Heart left ventricle (tissue), 16 donors: Measurements from ENCODE around the gene KMO. TPM values are rescaled to one million over a fixed set of nuclear protein-coding genes. Genes with fewer than 3 reads are reported as not detected.

Source experiments
- ATAC-seq, 4 donors: fragments of 200-7000 bp; cut with Tn5 transposase; one replicate each; pipeline ENCODE4 v1.9.1; 2020 to 2022; ENCODE audit warnings: moderate library complexity in 4 of 4, mild to moderate bottlenecking in 3 of 4, moderate number of reproducible peaks in 1 of 4
- DNase-seq, 5 donors: peaks; one replicate each; pipeline ENCODE4 v3.0.0-alpha.2; 2020
- H3K27ac ChIP-seq, 12 donors: fragments of 200-600 bp; sonication (generic) in 4 of 12; one replicate each; pipeline versions ENCODE4 v1.5.0 to v1.8.0; 2016 to 2022; ENCODE audit warnings: mild to moderate bottlenecking in 2 of 12
- H3K27me3 ChIP-seq, 9 donors: fragments of 200-600 bp; sonication (generic) in 2 of 9; one replicate each; pipeline versions ENCODE4 v1.5.1 to v1.8.0; 2016 to 2022; ENCODE audit warnings: mild to moderate bottlenecking in 3 of 9
- H3K36me3 ChIP-seq, 9 donors: fragments of 200-600 bp; sonication (generic) in 2 of 9; one replicate each; pipeline versions ENCODE4 v1.5.0 to v1.8.0; 2018 to 2022; ENCODE audit warnings: mild to moderate bottlenecking in 2 of 9
- H3K4me1 ChIP-seq, 12 donors: fragments of 200-600 bp; sonication (generic) in 4 of 12; one replicate each; pipeline versions ENCODE4 v1.5.0 to v1.8.0; 2016 to 2022; ENCODE audit warnings: mild to moderate bottlenecking in 3 of 12
- H3K4me3 ChIP-seq, 12 donors: fragments of 200-600 bp; sonication (generic) in 4 of 12; one replicate each; pipeline versions ENCODE4 v1.5.0 to v1.8.0; 2017 to 2022; ENCODE audit warnings: mild to moderate bottlenecking in 9 of 12, moderate library complexity in 4 of 12
- H3K9me3 ChIP-seq, 12 donors: fragments of 200-600 bp; sonication (generic) in 4 of 12; one replicate each; pipeline versions ENCODE4 v1.5.0 to v1.8.0; 2016 to 2022; ENCODE audit warnings: mild to moderate bottlenecking in 1 of 12
- POLR2A ChIP-seq, 2 donors: fragments of 450-650 bp; IDR thresholded peaks; one replicate each; pipeline ENCODE4 v1.6.1; 2017; ENCODE audit warnings: antibody characterized with exemption in 2 of 2, mild to moderate bottlenecking in 2 of 2, moderate library complexity in 2 of 2
- WGBS, 4 donors: extraction: QIAGEN DNeasy Blood & Tissue Kit in 2 of 4; methylation state at CpG; one replicate each; pipeline versions ENCODE4 v1.1.5 to v1.1.7; 2013 to 2018; 5-methylcytosine and 5-hydroxymethylcytosine counted together
- intact Hi-C, 10 donors: fragments of 100-400 bp; cut with DNase I; formaldehyde crosslinking; loops; one replicate each; pipeline versions ENCODE4 v1.11.1 to v1.14.2; 2022
- polyA plus RNA-seq, 2 donors: library from polyadenylated mRNA; stranded (reverse); fragments of 200-250 nt; gene quantifications; one replicate each; pipeline ENCODE4 v1.2.3, GENCODE V29; 2013
- total RNA-seq, 9 donors: library from RNA; depleted of rRNA in 2 of 9; stranded (reverse); fragments of >200 nt in 2 of 9; fragmentation: NEBNext Ultra II Directional in 3 of 9; extraction: Animal tissue kit (Norgen Biotek cat#: 25700) in 3 of 9; gene quantifications; one replicate each; pipeline versions ENCODE4 v1.1.0 to v1.2.4, GENCODE V29; 2016 to 2023
- TF ChIP-seq, protein P1 (sequence below), 12 donors: fragments of 200-600 bp; sonication (generic) in 4 of 12; IDR thresholded peaks; one replicate each; pipeline versions ENCODE4 v1.5.0 to v1.8.0; 2018 to 2022; ENCODE audit warnings: antibody characterized with exemption in 12 of 12, mild to moderate bottlenecking in 5 of 12
- donor health status: ischemic (EF 13 %, LVEDD 7.1; RV severe dilation, severe dysfunction).
- donor health status: healthy with polysubstance abuse.
- donor health status: DM: no; HTN: yes; CAD: no.
- donor health status: DM: no; HTN: no; CAD: no.
- donor health status: ischemic (EF 25% LVEDD 6.9; RV normal size, moderate dysfunction).
- donor health status: ischemic (EF 25% LVEDD 5.7; RV mildly dilated, moderate dysfunction).
- donor health status: healthy.
- donor health status: DM: yes; HTN: yes; CAD: no.
- donor health status: ischemic (EF 35%, LVEDD 5.7; RV mildly dilated, moderate dysfunction).
- donor health status: nonischemic (EF 11% LVEDD 7.7; RV severe dilation, severe dysfunction).
- donor health status: DM: yes; HTN: yes; CAD: no.
- donor health status: PGD.
- donor health status: ischemic (EF 29% LVEDD 5.4; RV normal size, mild dysfunction).
- donor health status: nonischemic (EF 23%, LVEDD 6.1; RV moderate dilation, normal function).

The KMO gene
- total and polyA plus RNA-seq, 11 donors: 0.07 to 3.9 (median 0.15) TPM; not detected in 3

- intact Hi-C loops: no loop called here
- Histone ChIP-seq H3K4me1 (no peaks in the 10 kb centered on the region), H3K27me3 (no peaks in the 10 kb centered on the region), H3K9me3 (no peaks in the 10 kb centered on the region), H3K36me3 (peaks cover 0 to 4% (median 0%) of the 10 kb centered on the region in 9 donors), H3K27ac (no peak overlapping the region), H3K4me3 (no peak overlapping the region)
- DNase-seq (no peak), ATAC-seq (no peak)
- TF ChIP-seq, protein P1, sequence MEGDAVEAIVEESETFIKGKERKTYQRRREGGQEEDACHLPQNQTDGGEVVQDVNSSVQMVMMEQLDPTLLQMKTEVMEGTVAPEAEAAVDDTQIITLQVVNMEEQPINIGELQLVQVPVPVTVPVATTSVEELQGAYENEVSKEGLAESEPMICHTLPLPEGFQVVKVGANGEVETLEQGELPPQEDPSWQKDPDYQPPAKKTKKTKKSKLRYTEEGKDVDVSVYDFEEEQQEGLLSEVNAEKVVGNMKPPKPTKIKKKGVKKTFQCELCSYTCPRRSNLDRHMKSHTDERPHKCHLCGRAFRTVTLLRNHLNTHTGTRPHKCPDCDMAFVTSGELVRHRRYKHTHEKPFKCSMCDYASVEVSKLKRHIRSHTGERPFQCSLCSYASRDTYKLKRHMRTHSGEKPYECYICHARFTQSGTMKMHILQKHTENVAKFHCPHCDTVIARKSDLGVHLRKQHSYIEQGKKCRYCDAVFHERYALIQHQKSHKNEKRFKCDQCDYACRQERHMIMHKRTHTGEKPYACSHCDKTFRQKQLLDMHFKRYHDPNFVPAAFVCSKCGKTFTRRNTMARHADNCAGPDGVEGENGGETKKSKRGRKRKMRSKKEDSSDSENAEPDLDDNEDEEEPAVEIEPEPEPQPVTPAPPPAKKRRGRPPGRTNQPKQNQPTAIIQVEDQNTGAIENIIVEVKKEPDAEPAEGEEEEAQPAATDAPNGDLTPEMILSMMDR (IDR thresholded peaks at IDR 0.05): no peak
- no peak for TF ChIP-seq POLR2A (IDR thresholded peaks at IDR 0.05)
Measured at GRCh38 chr1:241591317-241591716, 59.1 kb downstream of the KMO start.

DNA sequence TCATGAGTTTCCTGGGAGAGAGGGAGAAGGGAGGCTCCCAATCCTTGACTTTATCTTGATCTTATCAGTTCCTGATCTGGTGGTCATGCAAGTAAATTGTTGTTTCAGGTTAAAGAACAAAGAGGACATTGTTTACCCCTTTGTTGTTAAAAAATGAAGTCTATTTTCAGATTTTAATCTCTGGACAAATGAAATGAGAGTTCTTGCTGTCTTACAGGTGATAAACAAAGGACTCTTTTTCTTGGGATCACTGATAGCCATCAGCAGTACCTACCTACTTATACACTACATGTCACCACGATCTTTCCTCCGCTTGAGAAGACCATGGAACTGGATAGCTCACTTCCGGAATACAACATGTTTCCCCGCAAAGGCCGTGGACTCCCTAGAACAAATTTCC, 59.6 kb downstream of the KMO start:
- no peak for DNase-seq
- Histone ChIP-seq H3K9me3 (no peaks in the 10 kb centered on the region), H3K27ac (no peak overlapping the region), H3K27me3 (no peaks in the 10 kb centered on the region), H3K4me1 (no peaks in the 10 kb centered on the region), H3K4me3 (no peak overlapping the region), H3K36me3 (peaks cover 0 to 4% (median 0%) of the 10 kb centered on the region in 9 donors)
- no peak for TF ChIP-seq POLR2A (IDR thresholded peaks at IDR 0.05)
- TF ChIP-seq, protein P1 (IDR thresholded peaks at IDR 0.05): no peak
- intact Hi-C loops: no loop called here
- no peak for ATAC-seq
- WGBS, 4 donors: 76 to 96% (median 88%) methylated on average over 5 of the region's 5 CpGs

- intact Hi-C loops: no loop called here
Measured at GRCh38 chr1:241592273-241592958, 60.2 kb downstream of the KMO start.

GRCh38 chr1:241593186-241593585, 61.0 kb downstream of the KMO start:
- TF ChIP-seq, protein P1 (IDR thresholded peaks at IDR 0.05): no peak
- TF ChIP-seq POLR2A (IDR thresholded peaks at IDR 0.05): no peak
- Histone ChIP-seq H3K9me3 (no peaks in the 10 kb centered on the region), H3K4me3 (no peak overlapping the region), H3K27me3 (no peaks in the 10 kb centered on the region), H3K4me1 (no peaks in the 10 kb centered on the region), H3K27ac (no peak overlapping the region), H3K36me3 (peaks cover 0 to 4% (median 0%) of the 10 kb centered on the region in 9 donors)
- intact Hi-C loops: no loop called here
- DNase-seq (no peak), ATAC-seq (no peak)
- 90 to 96% (median 92%) methylated on average over 1 of the region's 1 CpG for WGBS, 4 donors

More at GRCh38 chr1:241592273-241592958, 60.2 kb downstream of the KMO start:
- no peaks in the 10 kb centered on the region for H3K4me1 ChIP-seq
- H3K27ac ChIP-seq: no peak overlapping the region
- H3K36me3 ChIP-seq: peaks cover 0 to 4% (median 0%) of the 10 kb centered on the region in 9 donors
- no peak for TF ChIP-seq POLR2A (IDR thresholded peaks at IDR 0.05)
- H3K27me3 ChIP-seq: no peaks in the 10 kb centered on the region
- WGBS, 4 donors: 88 to 94% (median 90%) methylated on average over 3 of the region's 3 CpGs
- ATAC-seq: no peak
- no peak overlapping the region for H3K4me3 ChIP-seq
- H3K9me3 ChIP-seq: no peaks in the 10 kb centered on the region
- DNase-seq: no peak

DNA sequence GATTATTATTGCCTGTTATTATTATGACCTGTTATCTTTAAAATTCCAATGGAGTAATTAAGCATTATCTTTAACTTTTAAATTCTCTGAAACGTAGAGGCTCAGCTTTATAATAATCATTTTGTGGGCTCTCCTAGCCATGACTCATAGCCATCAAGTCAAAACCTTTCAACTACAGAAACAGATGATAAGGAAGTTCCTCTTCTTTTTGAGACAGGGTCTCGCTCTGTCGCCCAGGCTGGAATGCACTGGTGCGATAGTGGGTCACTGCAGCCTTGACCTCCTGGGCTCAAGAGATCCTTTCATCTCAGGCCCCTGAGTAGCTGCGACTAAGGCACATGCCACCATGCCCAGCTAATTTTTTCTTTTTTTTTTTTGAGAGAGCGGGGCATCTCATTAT, 64.5 kb downstream of the KMO start:
- no peak overlapping the region for H3K4me3 ChIP-seq
- DNase-seq (no peak), ATAC-seq (no peak)
- H3K9me3 ChIP-seq: no peaks in the 10 kb centered on the region
- peaks cover 0 to 4% (median 0%) of the 10 kb centered on the region in 9 donors for H3K36me3 ChIP-seq
- no peak for TF ChIP-seq POLR2A (IDR thresholded peaks at IDR 0.05)
- TF ChIP-seq, protein P1 (IDR thresholded peaks at IDR 0.05): no peak
- intact Hi-C loops: no loop called here
- H3K4me1 ChIP-seq: no peaks in the 10 kb centered on the region
- no peak overlapping the region for H3K27ac ChIP-seq
- no peaks in the 10 kb centered on the region for H3K27me3 ChIP-seq
- 89 to 92% (median 90%) methylated on average over 6 of the region's 6 CpGs for WGBS, 4 donors
